Measurements from ENCODE around the gene RAI1.

RAI1 gene

DNA sequence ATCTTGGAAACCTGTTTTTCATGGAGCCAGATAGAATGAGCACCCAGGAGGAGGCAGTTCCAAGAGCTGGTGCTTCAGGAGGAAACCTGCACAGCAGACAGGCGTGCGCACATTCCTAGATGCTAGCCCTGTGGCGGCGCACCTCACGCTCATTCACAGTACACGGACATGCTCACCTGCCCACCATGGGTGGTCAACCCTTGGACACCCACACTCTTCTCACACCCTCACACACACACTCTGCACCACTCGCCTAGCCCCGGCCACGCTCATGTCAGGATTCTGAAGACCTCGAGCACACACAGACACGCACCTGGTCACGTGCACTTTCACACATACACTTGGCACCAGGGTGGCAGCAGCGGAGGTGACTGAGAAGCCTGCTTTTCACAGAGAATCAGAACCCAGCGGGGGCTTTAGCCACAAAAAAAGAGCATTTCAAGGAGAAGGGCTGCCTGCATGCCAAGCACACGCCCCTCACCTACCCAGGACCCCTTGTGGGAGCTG, 28.6 kb downstream of the RAI1 start:
- peaks cover 11% of the 10 kb centered on the region for H3K4me1 ChIP-seq (ENCODE audit: control insufficient read depth, insufficient read depth, low read length)
- H3K4me3 ChIP-seq (ENCODE audit: low read length): no peak overlapping the region
- no CpG with 5 or more reads among the region's 15 CpGs for WGBS (ENCODE audit: insufficient coverage, insufficient read length)
- no peaks in the 10 kb centered on the region for H3K9me3 ChIP-seq (ENCODE audit: control insufficient read depth, insufficient read depth, low read length)
- no peak for DNase-seq (ENCODE audit: low read depth, low spot score)
- no peaks in the 10 kb centered on the region; the same call in 1 of the 2 replicates for H3K27me3 ChIP-seq (ENCODE audit: control insufficient read depth, insufficient read depth, low read length)
- H3K27ac ChIP-seq (ENCODE audit: low read length): no peak overlapping the region
- H3K36me3 ChIP-seq (ENCODE audit: control insufficient read depth, insufficient read depth, low read length): no peaks in the 10 kb centered on the region

DNA sequence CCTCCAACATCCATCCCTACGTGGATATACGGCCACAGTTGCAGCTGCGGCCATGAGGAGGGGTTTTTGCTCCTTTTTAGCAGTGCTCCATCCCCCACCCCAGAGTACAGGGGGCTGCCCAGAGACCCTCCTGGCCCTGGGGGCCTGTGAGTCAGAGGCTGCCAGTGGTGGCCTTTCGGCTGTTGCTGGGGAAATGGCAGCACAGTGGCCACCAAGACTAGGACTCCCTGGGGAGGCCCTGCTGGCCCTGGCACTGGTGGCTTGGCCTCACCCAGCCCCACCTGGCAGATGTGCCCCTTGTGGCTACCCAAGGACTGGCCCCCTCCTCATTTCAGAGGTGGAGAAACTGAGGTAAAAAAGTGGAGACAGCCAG, 29.1 kb downstream of the RAI1 start:
- DNase-seq (ENCODE audit: low read depth, low spot score): no peak
- Histone ChIP-seq H3K27ac (ENCODE audit: low read length) (no peak overlapping the region), H3K4me1 (ENCODE audit: control insufficient read depth, insufficient read depth, low read length) (peaks cover 11% of the 10 kb centered on the region), H3K27me3 (ENCODE audit: control insufficient read depth, insufficient read depth, low read length) (no peaks in the 10 kb centered on the region; the same call in 1 of the 2 replicates), H3K4me3 (ENCODE audit: low read length) (no peak overlapping the region), H3K36me3 (ENCODE audit: control insufficient read depth, insufficient read depth, low read length) (no peaks in the 10 kb centered on the region), H3K9me3 (ENCODE audit: control insufficient read depth, insufficient read depth, low read length) (no peaks in the 10 kb centered on the region)
- WGBS (ENCODE audit: insufficient coverage, insufficient read length): no CpG with 5 or more reads among the region's 4 CpGs

DNA sequence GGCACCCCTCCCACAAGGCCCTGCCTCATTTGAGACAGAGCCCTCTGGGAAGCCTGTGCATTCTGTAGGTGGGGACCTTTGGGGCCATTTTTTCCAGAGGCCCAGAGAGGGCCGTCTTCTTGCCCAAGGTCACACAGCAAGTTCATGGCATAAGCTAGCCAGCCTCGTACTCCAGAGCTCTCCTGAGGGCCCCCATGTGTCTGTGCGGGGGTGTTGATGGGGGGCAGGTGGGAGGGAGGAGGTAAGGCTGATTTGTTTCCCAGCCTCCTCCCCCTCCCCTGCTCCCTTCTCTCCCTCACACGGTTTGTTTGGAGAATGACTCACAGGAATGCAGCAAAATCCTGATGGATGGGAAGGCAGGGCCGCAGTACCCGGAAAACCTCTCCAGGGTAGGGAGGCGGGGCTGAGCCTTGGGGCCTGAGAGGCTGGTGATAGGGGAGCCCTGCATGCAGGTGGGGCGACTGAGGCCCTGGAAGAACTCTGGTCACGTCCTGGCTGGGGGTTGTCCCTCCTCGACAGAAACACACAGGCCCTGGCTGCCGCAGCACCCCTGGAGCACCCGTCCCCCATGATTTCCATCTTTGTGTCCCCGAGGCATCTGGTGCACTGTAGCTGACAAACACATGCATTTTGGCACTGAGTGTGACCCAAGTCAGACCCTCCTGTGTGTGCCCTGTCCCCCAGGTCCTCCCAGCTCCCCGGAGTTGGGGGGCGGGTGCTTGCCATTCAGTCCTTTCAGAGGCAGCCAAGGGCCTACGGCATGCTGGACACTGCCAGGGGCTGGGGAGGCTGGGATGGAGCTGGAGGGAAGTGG, 29.7 kb downstream of the RAI1 start:
- no CpG with 5 or more reads among the region's 16 CpGs for WGBS (ENCODE audit: insufficient coverage, insufficient read length)

DNA sequence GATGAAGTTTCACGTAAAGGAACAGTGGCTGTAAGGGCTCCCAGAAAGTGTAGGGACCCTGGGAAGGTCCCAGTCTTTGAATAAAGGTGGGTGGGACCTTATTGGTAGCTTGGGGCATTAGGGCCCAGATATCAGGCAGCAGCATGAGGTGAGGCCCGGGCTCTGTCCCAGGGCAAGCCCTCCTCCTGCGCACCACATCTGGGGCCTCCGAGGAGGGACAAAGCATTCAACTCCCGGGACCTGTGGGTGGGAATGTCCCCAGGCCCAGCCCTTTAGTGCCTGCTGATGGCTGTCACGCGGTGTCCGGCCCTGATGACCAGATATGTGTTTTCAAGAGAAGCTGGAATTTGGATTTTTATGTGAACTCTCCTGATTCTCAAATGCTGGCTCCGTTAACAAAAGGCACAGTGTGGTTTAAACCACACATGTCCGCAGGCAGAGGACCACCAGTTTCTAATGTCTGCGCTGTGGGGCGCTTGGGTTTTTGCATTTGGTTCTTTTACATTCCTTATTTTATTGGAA, 30.4 kb downstream of the RAI1 start:
- H3K36me3 ChIP-seq (ENCODE audit: control insufficient read depth, insufficient read depth, low read length): no peaks in the 10 kb centered on the region
- peaks cover 9% of the 10 kb centered on the region; the same call in 1 of the 2 replicates for H3K27me3 ChIP-seq (ENCODE audit: control insufficient read depth, insufficient read depth, low read length)
- no peak overlapping the region for H3K4me3 ChIP-seq (ENCODE audit: low read length)
- no peaks in the 10 kb centered on the region for H3K9me3 ChIP-seq (ENCODE audit: control insufficient read depth, insufficient read depth, low read length)
- DNase-seq (ENCODE audit: low read depth, low spot score): no peak
- no CpG with 5 or more reads among the region's 12 CpGs for whole genome bisulfite sequencing (ENCODE audit: insufficient coverage, insufficient read length)
- H3K4me1 ChIP-seq (ENCODE audit: control insufficient read depth, insufficient read depth, low read length): peaks cover 10% of the 10 kb centered on the region
- H3K27ac ChIP-seq (ENCODE audit: low read length): no peak overlapping the region

More for the DNA sequence above, 29.7 kb downstream of the RAI1 start:
- H3K27me3 ChIP-seq (ENCODE audit: control insufficient read depth, insufficient read depth, low read length): peaks cover 3% of the 10 kb centered on the region; the same call in 1 of the 2 replicates
- peaks cover 11% of the 10 kb centered on the region for H3K4me1 ChIP-seq (ENCODE audit: control insufficient read depth, insufficient read depth, low read length)
- H3K4me3 ChIP-seq (ENCODE audit: low read length): no peak overlapping the region
- no peak overlapping the region for H3K27ac ChIP-seq (ENCODE audit: low read length)
- no peak for DNase-seq (ENCODE audit: low read depth, low spot score)
- H3K9me3 ChIP-seq (ENCODE audit: control insufficient read depth, insufficient read depth, low read length): no peaks in the 10 kb centered on the region
- no peaks in the 10 kb centered on the region for H3K36me3 ChIP-seq (ENCODE audit: control insufficient read depth, insufficient read depth, low read length)

DNA sequence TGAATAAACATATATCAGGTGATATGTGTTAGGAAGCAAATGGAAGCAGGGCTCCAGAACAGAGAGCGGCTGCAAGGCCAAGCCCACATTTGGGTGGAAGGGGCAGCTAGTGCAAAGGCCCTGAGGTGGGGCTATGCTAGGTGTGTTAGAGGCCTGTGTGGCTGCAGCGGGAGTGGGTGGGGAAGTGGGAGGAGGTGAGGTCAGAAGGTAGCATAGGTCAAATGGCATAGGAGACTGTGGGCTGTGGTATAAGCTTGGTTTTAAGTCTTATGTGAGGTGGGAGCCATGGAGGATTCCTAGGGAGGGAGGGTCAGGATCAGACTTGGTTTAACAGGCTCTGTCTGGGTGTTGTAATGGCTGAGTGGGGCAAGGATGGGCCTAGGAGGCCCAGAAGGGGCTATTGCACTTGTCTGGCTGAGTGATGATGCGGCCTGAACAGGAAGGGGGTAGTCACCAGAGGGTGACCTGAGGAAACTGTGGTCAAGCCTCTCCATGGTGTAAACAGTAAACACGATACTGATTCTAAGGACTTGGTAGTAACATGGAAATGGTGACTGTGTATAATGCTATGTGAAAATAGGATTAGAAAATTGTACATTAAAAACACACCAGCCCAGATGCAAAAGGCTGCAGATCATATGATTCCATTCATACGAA, 31.1 kb downstream of the RAI1 start:
- Histone ChIP-seq H3K4me1 (ENCODE audit: control insufficient read depth, insufficient read depth, low read length) (peaks cover 10% of the 10 kb centered on the region), H3K27ac (ENCODE audit: low read length) (no peak overlapping the region), H3K27me3 (ENCODE audit: control insufficient read depth, insufficient read depth, low read length) (peaks cover 9% of the 10 kb centered on the region; the same call in 1 of the 2 replicates), H3K36me3 (ENCODE audit: control insufficient read depth, insufficient read depth, low read length) (no peaks in the 10 kb centered on the region), H3K9me3 (ENCODE audit: control insufficient read depth, insufficient read depth, low read length) (no peaks in the 10 kb centered on the region), H3K4me3 (ENCODE audit: low read length) (no peak overlapping the region)
- DNase-seq (ENCODE audit: low read depth, low spot score): no peak
- no CpG with 5 or more reads among the region's 5 CpGs for WGBS (ENCODE audit: insufficient coverage, insufficient read length)

DNA sequence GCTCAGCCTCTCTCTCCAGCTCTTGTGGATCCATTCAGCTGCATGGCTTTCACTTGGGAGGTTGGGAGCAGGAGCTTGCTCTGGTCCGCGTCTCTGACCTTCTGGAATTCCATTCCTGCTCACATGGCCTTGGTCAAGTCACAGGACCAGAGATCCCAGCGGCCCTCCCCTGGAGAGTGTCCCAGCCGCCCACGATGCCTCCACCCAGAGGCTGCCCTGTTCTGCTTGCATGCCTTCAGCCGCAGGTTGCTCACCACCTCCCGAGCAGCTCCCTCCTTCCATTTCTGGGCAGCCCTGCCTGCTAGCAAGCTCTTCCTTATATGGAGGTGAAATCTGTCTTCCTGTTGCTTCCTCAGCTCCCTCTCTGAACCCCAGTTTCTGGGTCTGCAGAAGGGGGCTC, 32.6 kb downstream of the RAI1 start:
- no CpG with 5 or more reads among the region's 7 CpGs for WGBS (ENCODE audit: insufficient coverage, insufficient read length)
- peaks cover 10% of the 10 kb centered on the region for H3K4me1 ChIP-seq (ENCODE audit: control insufficient read depth, insufficient read depth, low read length)
- peaks cover 21% of the 10 kb centered on the region for H3K27me3 ChIP-seq (ENCODE audit: control insufficient read depth, insufficient read depth, low read length)
- H3K9me3 ChIP-seq (ENCODE audit: control insufficient read depth, insufficient read depth, low read length): no peaks in the 10 kb centered on the region
- H3K4me3 ChIP-seq (ENCODE audit: low read length): no peak overlapping the region
- no peak for DNase-seq (ENCODE audit: low read depth, low spot score)
- no peaks in the 10 kb centered on the region for H3K36me3 ChIP-seq (ENCODE audit: control insufficient read depth, insufficient read depth, low read length)
- no peak overlapping the region for H3K27ac ChIP-seq (ENCODE audit: low read length)

DNA sequence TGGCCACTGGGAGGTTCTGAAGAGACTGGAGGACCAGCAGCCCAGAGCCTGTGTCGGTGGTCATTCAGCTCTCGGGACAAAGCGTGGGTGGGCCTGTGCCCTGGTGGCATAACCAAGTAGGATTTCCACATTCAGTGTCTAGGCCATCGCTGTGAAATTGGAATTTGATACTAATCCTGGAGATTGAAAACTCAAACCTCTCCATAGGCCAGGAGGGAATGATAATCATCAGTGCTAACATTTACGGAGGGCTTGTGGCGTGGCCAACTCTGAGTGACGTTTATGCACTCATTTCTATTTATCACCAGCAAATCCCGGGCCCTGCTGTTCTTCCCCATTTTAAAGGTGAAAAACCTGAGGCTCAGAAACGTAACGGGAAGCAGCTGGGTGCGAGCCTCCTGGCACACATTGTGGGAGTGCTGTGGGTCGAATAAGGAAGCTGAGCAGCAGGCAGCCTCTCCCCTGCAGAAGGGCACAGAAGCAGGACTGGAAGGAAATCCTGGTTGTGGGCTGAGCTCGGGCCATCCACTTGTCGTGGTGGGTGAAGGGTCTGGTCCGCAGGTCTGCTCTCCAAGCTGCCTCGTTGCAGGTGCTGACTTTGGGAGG, 33.1 kb downstream of the RAI1 start:
- no peak overlapping the region for H3K4me3 ChIP-seq (ENCODE audit: low read length)
- DNase-seq (ENCODE audit: low read depth, low spot score): no peak
- peaks cover 27% of the 10 kb centered on the region for H3K27me3 ChIP-seq (ENCODE audit: control insufficient read depth, insufficient read depth, low read length)
- H3K9me3 ChIP-seq (ENCODE audit: control insufficient read depth, insufficient read depth, low read length): no peaks in the 10 kb centered on the region
- H3K4me1 ChIP-seq (ENCODE audit: control insufficient read depth, insufficient read depth, low read length): peaks cover 10% of the 10 kb centered on the region
- no CpG with 5 or more reads among the region's 16 CpGs for WGBS (ENCODE audit: insufficient coverage, insufficient read length)
- H3K36me3 ChIP-seq (ENCODE audit: control insufficient read depth, insufficient read depth, low read length): no peaks in the 10 kb centered on the region
- no peak overlapping the region for H3K27ac ChIP-seq (ENCODE audit: low read length)

DNA sequence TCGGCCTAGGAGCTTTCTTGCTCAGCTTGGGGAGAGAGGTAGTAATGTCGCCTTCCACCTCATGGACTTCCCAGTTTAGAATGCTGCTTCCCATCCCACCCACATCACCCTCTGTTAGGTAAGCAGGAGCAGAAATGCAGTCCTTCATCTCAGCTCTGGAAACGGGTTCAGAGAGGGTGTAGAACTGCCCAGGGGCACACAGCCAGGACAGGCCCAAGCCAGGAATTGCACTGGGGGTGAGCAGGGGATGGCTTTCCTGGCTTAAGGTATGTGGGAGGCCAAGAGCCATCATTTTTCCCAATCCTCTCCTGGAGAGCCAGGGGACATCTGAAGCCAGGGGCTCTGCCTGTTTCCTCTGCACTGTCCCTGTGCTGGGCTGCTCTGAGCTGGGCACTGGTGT, 33.6 kb downstream of the RAI1 start:
- no peak overlapping the region for H3K4me3 ChIP-seq (ENCODE audit: low read length)
- no peak overlapping the region for H3K27ac ChIP-seq (ENCODE audit: low read length)
- WGBS (ENCODE audit: insufficient coverage, insufficient read length): no CpG with 5 or more reads among the region's 3 CpGs
- DNase-seq (ENCODE audit: low read depth, low spot score): no peak
- no peaks in the 10 kb centered on the region for H3K9me3 ChIP-seq (ENCODE audit: control insufficient read depth, insufficient read depth, low read length)
- no peaks in the 10 kb centered on the region for H3K36me3 ChIP-seq (ENCODE audit: control insufficient read depth, insufficient read depth, low read length)
- peaks cover 10% of the 10 kb centered on the region for H3K4me1 ChIP-seq (ENCODE audit: control insufficient read depth, insufficient read depth, low read length)
- H3K27me3 ChIP-seq (ENCODE audit: control insufficient read depth, insufficient read depth, low read length): peaks cover 32% of the 10 kb centered on the region

DNA sequence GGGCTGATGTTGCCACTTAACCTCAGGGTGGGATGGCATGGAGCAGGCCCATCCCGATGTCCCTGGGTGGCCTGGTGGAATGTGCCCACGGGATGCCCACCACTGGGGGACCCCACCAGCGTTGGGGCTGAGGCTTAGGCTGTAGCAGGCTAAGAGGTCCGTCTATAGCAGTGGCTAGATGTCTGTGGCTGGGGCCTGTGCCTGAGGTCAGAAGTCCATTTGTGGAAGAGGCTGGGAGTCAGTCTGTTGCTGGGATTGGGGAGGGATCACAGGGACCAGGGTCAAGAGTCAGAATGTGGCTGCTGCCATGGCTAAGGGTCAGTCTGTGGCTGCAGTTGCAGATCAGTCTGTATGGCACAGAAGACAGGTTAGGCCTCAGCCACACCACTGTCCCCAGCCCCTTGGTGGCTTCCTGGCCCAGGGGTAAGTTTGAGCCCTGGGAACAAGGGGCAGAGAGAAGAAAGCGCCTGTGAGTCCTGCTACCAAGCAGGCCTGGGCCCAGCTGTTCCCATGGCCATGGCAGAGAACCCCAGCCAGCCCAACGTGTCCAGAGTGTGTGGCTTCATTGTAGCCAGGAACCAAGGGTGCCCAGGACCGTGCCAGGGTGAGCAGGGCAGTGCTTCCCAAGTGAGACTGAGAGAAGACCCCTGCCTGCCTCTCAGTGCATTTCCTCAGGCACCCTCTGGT, 35.7 kb downstream of the RAI1 start:
- Histone ChIP-seq H3K27me3 (ENCODE audit: control insufficient read depth, insufficient read depth, low read length) (peaks cover 53% of the 10 kb centered on the region), H3K4me1 (ENCODE audit: control insufficient read depth, insufficient read depth, low read length) (no peaks in the 10 kb centered on the region), H3K27ac (ENCODE audit: low read length) (no peak overlapping the region), H3K36me3 (ENCODE audit: control insufficient read depth, insufficient read depth, low read length) (no peaks in the 10 kb centered on the region), H3K4me3 (ENCODE audit: low read length) (no peak overlapping the region), H3K9me3 (ENCODE audit: control insufficient read depth, insufficient read depth, low read length) (no peaks in the 10 kb centered on the region)
- no CpG with 5 or more reads among the region's 7 CpGs for WGBS (ENCODE audit: insufficient coverage, insufficient read length)
- DNase-seq (ENCODE audit: low read depth, low spot score): no peak

DNA sequence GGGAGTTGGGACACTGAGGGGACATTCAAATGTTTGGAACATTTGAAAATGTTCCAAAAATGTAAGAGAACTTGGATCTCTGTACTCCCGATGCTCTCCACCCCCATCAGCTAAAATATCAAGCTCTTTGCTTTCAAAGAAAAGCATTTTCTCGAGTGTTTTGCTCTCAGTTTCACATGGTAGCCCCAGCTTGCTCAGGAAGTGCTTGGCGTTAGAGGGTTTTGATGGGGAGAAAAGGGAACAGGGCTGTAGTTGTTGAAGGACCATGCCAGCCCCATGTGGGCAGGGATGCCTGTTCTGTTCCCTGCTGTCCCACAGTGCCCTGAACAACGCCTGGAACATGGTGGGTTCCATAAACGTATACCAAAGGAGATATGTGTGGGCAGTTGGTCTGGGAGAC, 37.0 kb downstream of the RAI1 start:
- Histone ChIP-seq H3K27ac (ENCODE audit: low read length) (no peak overlapping the region), H3K4me1 (ENCODE audit: control insufficient read depth, insufficient read depth, low read length) (peaks cover 4% of the 10 kb centered on the region; the same call in 1 of the 2 replicates), H3K9me3 (ENCODE audit: control insufficient read depth, insufficient read depth, low read length) (no peaks in the 10 kb centered on the region), H3K36me3 (ENCODE audit: control insufficient read depth, insufficient read depth, low read length) (no peaks in the 10 kb centered on the region), H3K4me3 (ENCODE audit: low read length) (no peak overlapping the region), H3K27me3 (ENCODE audit: control insufficient read depth, insufficient read depth, low read length) (peaks cover 65% of the 10 kb centered on the region)
- DNase-seq (ENCODE audit: low read depth, low spot score): no peak
- no CpG with 5 or more reads among the region's 5 CpGs for WGBS (ENCODE audit: insufficient coverage, insufficient read length)
